ENCODE results near the gene ASPSCR1. TPM values are rescaled to one million over a fixed set of nuclear protein-coding genes. Genes with fewer than 3 reads are reported as not detected.

The ASPSCR1 gene
- total RNA-seq, 2 experiments from 2014 or later = 77.8 to 89.1 TPM

- peaks cover 12% of the 10 kb centered on the region for H3K4me1 ChIP-seq (ENCODE audit: insufficient read depth, low read length, poor library complexity, severe bottlenecking)
- H3K9me2 ChIP-seq (ENCODE audit: insufficient read depth, low read length) = no peaks in the 10 kb centered on the region
- intact Hi-C loops (cut with micrococcal nuclease; ENCODE audit: unreplicated experiment) = no loop called here
- BruUV-seq (replicated peaks) = no TSS peak
- H2AFZ ChIP-seq (ENCODE audit: low read length) = no peak overlapping the region
- ChIA-PET POLR2A (no interaction called here), CTCF (ENCODE audit: unreplicated experiment) (no interaction called here)
- no peak for TF ChIP-seq EZH2phosphoT487 (IDR thresholded peaks at IDR 0.05; ENCODE audit: borderline replicate concordance, low read depth, low read length)
- TF ChIP-seq, protein P1, sequence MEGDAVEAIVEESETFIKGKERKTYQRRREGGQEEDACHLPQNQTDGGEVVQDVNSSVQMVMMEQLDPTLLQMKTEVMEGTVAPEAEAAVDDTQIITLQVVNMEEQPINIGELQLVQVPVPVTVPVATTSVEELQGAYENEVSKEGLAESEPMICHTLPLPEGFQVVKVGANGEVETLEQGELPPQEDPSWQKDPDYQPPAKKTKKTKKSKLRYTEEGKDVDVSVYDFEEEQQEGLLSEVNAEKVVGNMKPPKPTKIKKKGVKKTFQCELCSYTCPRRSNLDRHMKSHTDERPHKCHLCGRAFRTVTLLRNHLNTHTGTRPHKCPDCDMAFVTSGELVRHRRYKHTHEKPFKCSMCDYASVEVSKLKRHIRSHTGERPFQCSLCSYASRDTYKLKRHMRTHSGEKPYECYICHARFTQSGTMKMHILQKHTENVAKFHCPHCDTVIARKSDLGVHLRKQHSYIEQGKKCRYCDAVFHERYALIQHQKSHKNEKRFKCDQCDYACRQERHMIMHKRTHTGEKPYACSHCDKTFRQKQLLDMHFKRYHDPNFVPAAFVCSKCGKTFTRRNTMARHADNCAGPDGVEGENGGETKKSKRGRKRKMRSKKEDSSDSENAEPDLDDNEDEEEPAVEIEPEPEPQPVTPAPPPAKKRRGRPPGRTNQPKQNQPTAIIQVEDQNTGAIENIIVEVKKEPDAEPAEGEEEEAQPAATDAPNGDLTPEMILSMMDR (conservative IDR thresholded peaks at IDR 0.05; ENCODE audit: low read length) = no peak
- peaks cover 14% of the 10 kb centered on the region; the same call in 1 of the 2 replicates for H3K79me2 ChIP-seq (ENCODE audit: insufficient read depth, low read depth, low read length)
- H3K27ac ChIP-seq (ENCODE audit: low read depth, low read length, poor library complexity, severe bottlenecking) = no peak overlapping the region
- H4K20me1 ChIP-seq (ENCODE audit: insufficient read depth, low read length) = no peaks in the 10 kb centered on the region; the same call in 1 of the 2 replicates
- H3K36me3 ChIP-seq (ENCODE audit: insufficient read depth, low read length) = peaks cover 91% of the 10 kb centered on the region
- no peak for DNase-seq (ENCODE audit: low spot score)
- H3K4me3 ChIP-seq (ENCODE audit: low read depth, low read length, poor library complexity, severe bottlenecking) = no peak overlapping the region
- no peak overlapping the region for H3K4me2 ChIP-seq (ENCODE audit: low read length)
- H3K9me3 ChIP-seq (ENCODE audit: low read length) = no peaks in the 10 kb centered on the region
Measured at GRCh38 chr17:82060001-82060380, 82.6 kb downstream of the ASPSCR1 start.

GRCh38 chr17:82060614-82061013, 83.2 kb downstream of the ASPSCR1 start:
- POLR2A ChIA-PET = no interaction called here
- intact Hi-C loops (cut with micrococcal nuclease; ENCODE audit: unreplicated experiment) = no loop called here
- BruUV-seq (replicated peaks) = no TSS peak

More at GRCh38 chr17:82060614-82061013, 83.2 kb downstream of the ASPSCR1 start:
- Histone ChIP-seq H2AFZ (ENCODE audit: low read length) (no peak overlapping the region), H3K9me2 (ENCODE audit: insufficient read depth, low read length) (no peaks in the 10 kb centered on the region), H3K9me3 (ENCODE audit: low read length) (no peaks in the 10 kb centered on the region), H3K4me2 (ENCODE audit: low read length) (no peak overlapping the region), H4K20me1 (ENCODE audit: insufficient read depth, low read length) (no peaks in the 10 kb centered on the region; the same call in 1 of the 2 replicates), H3K4me1 (ENCODE audit: insufficient read depth, low read length, poor library complexity, severe bottlenecking) (peaks cover 12% of the 10 kb centered on the region), H3K4me3 (ENCODE audit: low read depth, low read length, poor library complexity, severe bottlenecking) (no peak overlapping the region), H3K79me2 (ENCODE audit: insufficient read depth, low read depth, low read length) (peaks cover 18% of the 10 kb centered on the region; the same call in 1 of the 2 replicates), H3K36me3 (ENCODE audit: insufficient read depth, low read length) (peaks cover 85% of the 10 kb centered on the region), H3K27ac (ENCODE audit: low read depth, low read length, poor library complexity, severe bottlenecking) (no peak overlapping the region)
- DNase-seq (ENCODE audit: low spot score) = no peak
- CTCF ChIA-PET (ENCODE audit: unreplicated experiment) = no interaction called here
- TF ChIP-seq, protein P1 (conservative IDR thresholded peaks at IDR 0.05; ENCODE audit: low read length) = no peak
- no peak for TF ChIP-seq EZH2phosphoT487 (IDR thresholded peaks at IDR 0.05; ENCODE audit: borderline replicate concordance, low read depth, low read length)
